Measurements from ENCODE around the gene DRD1. TPM values are rescaled to one million over a fixed set of nuclear protein-coding genes. Genes with fewer than 3 reads are reported as not detected.
"Not testable (repeated sequence)": the region's sequence is repeated elsewhere in the genome, so short reads cannot be mapped to it uniquely, and the experiment has no call there.

DRD1 gene
- polyA plus RNA-seq, 1 of the 3 experiments (the other 2 are of a cell fraction) = not detected

- H3K4me2 ChIP-seq = no peak overlapping the region
- no peaks in the 10 kb centered on the region for H3F3A ChIP-seq (replicated peaks; ENCODE audit: insufficient read depth)
- no peak overlapping the region for H3K9ac ChIP-seq
- H4K20me1 ChIP-seq (ENCODE audit: insufficient read depth) = no peaks in the 10 kb centered on the region
- H3K4me1 ChIP-seq (ENCODE audit: control insufficient read depth in 1 of 2, insufficient read depth in 2 of 2, low read depth in 1 of 2, low read length in 1 of 2) = no peaks in the 10 kb centered on the region; a peak in 1 of 4 replicates
- ChIA-PET POLR2A (no interaction called here), CTCF (interaction anchor here (0.7 to 2.8 kb wide), 7 partner anchors 11 to 496 kb away, joined by 3 to 12 read pairs (median 5); no protein-coding TSS in a partner anchor)
- no peak for DNase-seq
- no peaks in the 10 kb centered on the region for H3K36me3 ChIP-seq (replicated peaks in 1 of 2; ENCODE audit: control insufficient read depth in 1 of 2, insufficient read depth in 2 of 2, low read length in 1 of 2)
- H3K9me2 ChIP-seq = no peaks in the 10 kb centered on the region
- H2AFZ ChIP-seq (ENCODE audit: low read depth) = no peak overlapping the region
- H3K9me3 ChIP-seq = no peaks in the 10 kb centered on the region
- H3K4me3 ChIP-seq (ENCODE audit: low read depth in 2 of 2, low read length in 1 of 2) = no peak overlapping the region
- no peak overlapping the region for H3K27ac ChIP-seq (ENCODE audit: low read depth in 2 of 2, low read length in 1 of 2)
- no peaks in the 10 kb centered on the region for H3K79me2 ChIP-seq (ENCODE audit: insufficient read depth)
- 7% methylated on average over 2 of the region's 2 CpGs for WGBS (ENCODE audit: low lambda C conversion rate)
- H3K27me3 ChIP-seq (ENCODE audit: insufficient read depth) = peaks cover 42% of the 10 kb centered on the region; the same call in 1 of the 2 replicates
- no peak for TF ChIP-seq MXI1 (IDR thresholded peaks at IDR 0.05; ENCODE audit: low read depth, low read length)
- TF ChIP-seq RFX5 (IDR thresholded peaks at IDR 0.05; ENCODE audit: low read length) = no peak
- TF ChIP-seq CTCF (IDR thresholded peaks at IDR 0.05) = no peak
- TF ChIP-seq ELF1 (IDR thresholded peaks at IDR 0.05) = no peak
- no peak for TF ChIP-seq JUND (IDR thresholded peaks at IDR 0.05)
- TF ChIP-seq, protein P1, sequence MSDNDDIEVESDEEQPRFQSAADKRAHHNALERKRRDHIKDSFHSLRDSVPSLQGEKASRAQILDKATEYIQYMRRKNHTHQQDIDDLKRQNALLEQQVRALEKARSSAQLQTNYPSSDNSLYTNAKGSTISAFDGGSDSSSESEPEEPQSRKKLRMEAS (IDR thresholded peaks at IDR 0.05; ENCODE audit: low read depth) = no peak
- no peak for TF ChIP-seq REST (IDR thresholded peaks at IDR 0.05; ENCODE audit: low read depth, low read length)
- TF ChIP-seq YY1 (IDR thresholded peaks at IDR 0.05; ENCODE audit: low read depth) = no peak
- no peak for TF ChIP-seq GABPA (IDR thresholded peaks at IDR 0.05; ENCODE audit: low read depth)
- no peak for TF ChIP-seq FOXM1 (IDR thresholded peaks at IDR 0.05; ENCODE audit: low read depth)
- no peak for TF ChIP-seq RAD21 (IDR thresholded peaks at IDR 0.05; ENCODE audit: low read length)
- TF ChIP-seq RCOR1 (IDR thresholded peaks at IDR 0.05; ENCODE audit: low read length) = no peak
- no peak for TF ChIP-seq SMC3 (IDR thresholded peaks at IDR 0.05; ENCODE audit: low read depth, low read length)
These were observed 3.6 kb upstream of the DRD1 start for GRCh38 chr5:175447571-175447970.

DNA sequence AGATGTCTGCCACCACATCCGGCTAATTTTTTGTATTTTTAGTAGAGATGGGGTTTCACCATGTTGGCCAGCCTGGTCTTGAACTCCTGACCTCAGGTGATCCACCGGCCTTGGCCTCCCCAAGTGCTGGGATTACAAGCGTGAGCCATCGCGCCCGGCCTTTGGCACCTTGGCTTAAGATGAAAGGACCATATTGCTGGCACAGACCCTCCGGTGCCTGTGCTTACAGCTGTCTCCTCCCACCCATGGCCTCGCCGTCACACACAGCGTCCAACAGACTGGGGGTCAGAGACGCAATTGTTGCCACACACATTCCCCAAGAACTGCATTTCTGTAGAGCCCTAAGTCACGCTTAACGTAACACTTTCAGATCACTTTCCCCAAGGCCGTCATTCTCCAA is 2.4 kb upstream of the DRD1 start:
- H3K4me3 ChIP-seq (ENCODE audit: low read depth in 2 of 2, low read length in 1 of 2); H3K79me2 ChIP-seq (ENCODE audit: insufficient read depth); H3K36me3 ChIP-seq (replicated peaks in 1 of 2; ENCODE audit: control insufficient read depth in 1 of 2, insufficient read depth in 2 of 2, low read length in 1 of 2); H2AFZ ChIP-seq (ENCODE audit: low read depth); H3K27ac ChIP-seq (ENCODE audit: low read depth in 2 of 2, low read length in 1 of 2); H3K9ac ChIP-seq; POLR2A ChIA-PET; H3K4me2 ChIP-seq; H3K9me3 ChIP-seq; H3F3A ChIP-seq (replicated peaks; ENCODE audit: insufficient read depth); H3K4me1 ChIP-seq (ENCODE audit: control insufficient read depth in 1 of 2, insufficient read depth in 2 of 2, low read depth in 1 of 2, low read length in 1 of 2); H4K20me1 ChIP-seq (ENCODE audit: insufficient read depth); H3K9me2 ChIP-seq; DNase-seq: not testable (repeated sequence)
- CTCF ChIA-PET = interaction anchor here (1.0 to 2.8 kb wide), 5 partner anchors 11 to 536 kb away, joined by 3 to 12 read pairs (median 5); no protein-coding TSS in a partner anchor
- H3K27me3 ChIP-seq (ENCODE audit: insufficient read depth) = peaks cover 42% of the 10 kb centered on the region; the same call in 1 of the 2 replicates
- 45% methylated on average over 14 of the region's 14 CpGs for WGBS (ENCODE audit: low lambda C conversion rate)

All from SK-N-SH (cell line).